Tibial artery (tissue), 4 donors: ENCODE data around the gene CD53.

Experiments used
- DNase-seq, 2 donors: peaks; one replicate each; pipeline ENCODE4 v3.0.0-alpha.2; 2019
- H3K27ac ChIP-seq, 2 donors: fragments of 200-600 bp; sonication (generic) in 1 of 2; 1 replicate in 1 of 2; 2 replicates in 1 of 2; pipeline ENCODE4 v1.5.1; 2018 to 2019; ENCODE audit warnings: mild to moderate bottlenecking in 1 of 2
- H3K27me3 ChIP-seq, 2 donors: fragments of 200-600 bp; sonication (generic) in 1 of 2; one replicate each; pipeline versions ENCODE4 v1.5.1 to v1.6.0; 2016 to 2019
- H3K36me3 ChIP-seq, 3 donors: fragments of 200-600 bp; sonication (generic) in 2 of 3; one replicate each; pipeline ENCODE4 v1.5.1; 2016 to 2019; ENCODE audit warnings: mild to moderate bottlenecking in 2 of 3
- H3K4me1 ChIP-seq, 4 donors: fragments of 200-600 bp; sonication (generic) in 2 of 4; 1 replicate in 3 of 4; 2 replicates in 1 of 4; pipeline ENCODE4 v1.5.1; 2016 to 2019
- H3K4me3 ChIP-seq, 2 donors: fragments of 200-600 bp; sonication (generic) in 1 of 2; 1 replicate in 1 of 2; 2 replicates in 1 of 2; pipeline ENCODE4 v1.5.1; 2018 to 2019; ENCODE audit warnings: mild to moderate bottlenecking in 2 of 2
- H3K9me3 ChIP-seq, 3 donors: fragments of 200-600 bp; sonication (generic) in 1 of 3; one replicate each; pipeline ENCODE4 v1.5.1; 2016 to 2019
- CTCF ChIP-seq, 2 experiments: fragments of 200-600 bp in 1 of 2; fragments of 450-650 bp in 1 of 2; IDR thresholded peaks; one replicate each; pipeline ENCODE4 v1.5.1; 2017 to 2019; ENCODE audit warnings: antibody characterized with exemption in 2 of 2, mild to moderate bottlenecking in 1 of 2, moderate library complexity in 1 of 2
- intact Hi-C: fragments of 100-400 bp; cut with DNase I; formaldehyde crosslinking; loops from one replicate; pipeline ENCODE4 v1.15.0; 2023; ENCODE audit warnings: low total_unique reads

The CD53 gene

GRCh38 chr1:110914676-110915075 lies 41.7 kb downstream of the CD53 start:
- H3K9me3 ChIP-seq = peaks cover 0 to 10% (median 4%) of the 10 kb centered on the region in 3 donors
- H3K4me1 ChIP-seq = no peaks in the 10 kb centered on the region
- TF ChIP-seq CTCF (IDR thresholded peaks at IDR 0.05) = no peak
- DNase-seq = no peak
- no peak overlapping the region for H3K4me3 ChIP-seq
- no peaks in the 10 kb centered on the region for H3K36me3 ChIP-seq
- no peaks in the 10 kb centered on the region for H3K27me3 ChIP-seq
- H3K27ac ChIP-seq = no peak overlapping the region
- intact Hi-C loops = no loop called here

- no peaks in the 10 kb centered on the region for H3K4me1 ChIP-seq
- no peak overlapping the region for H3K4me3 ChIP-seq
- H3K9me3 ChIP-seq = peaks cover 0 to 10% (median 4%) of the 10 kb centered on the region in 3 donors
- H3K36me3 ChIP-seq = no peaks in the 10 kb centered on the region
- H3K27me3 ChIP-seq = no peaks in the 10 kb centered on the region
- intact Hi-C loops = no loop called here
- H3K27ac ChIP-seq = no peak overlapping the region
- no peak for DNase-seq
- no peak for TF ChIP-seq CTCF (IDR thresholded peaks at IDR 0.05)
Measured at GRCh38 chr1:110915804-110916203, 42.9 kb downstream of the CD53 start.

- Histone ChIP-seq H3K36me3 (no peaks in the 10 kb centered on the region), H3K9me3 (peaks cover 0 to 10% (median 4%) of the 10 kb centered on the region in 3 donors), H3K27me3 (no peaks in the 10 kb centered on the region), H3K27ac (no peak overlapping the region), H3K4me1 (no peaks in the 10 kb centered on the region), H3K4me3 (no peak overlapping the region)
- no peak for TF ChIP-seq CTCF (IDR thresholded peaks at IDR 0.05)
- intact Hi-C loops = no loop called here
- DNase-seq = no peak
Measured at GRCh38 chr1:110916274-110916668, 43.3 kb downstream of the CD53 start.

- TF ChIP-seq CTCF (IDR thresholded peaks at IDR 0.05) = no peak
- intact Hi-C loops = no loop called here
- no peaks in the 10 kb centered on the region for H3K27me3 ChIP-seq
Measured at GRCh38 chr1:110916669-110917306, 43.8 kb downstream of the CD53 start.

GRCh38 chr1:110918016-110918415 lies 45.1 kb downstream of the CD53 start:
- Histone ChIP-seq H3K4me1 (no peaks in the 10 kb centered on the region), H3K27ac (no peak overlapping the region), H3K36me3 (no peaks in the 10 kb centered on the region), H3K27me3 (no peaks in the 10 kb centered on the region), H3K4me3 (no peak overlapping the region), H3K9me3 (peaks cover 0 to 2% (median 0%) of the 10 kb centered on the region in 3 donors)
- no peak for TF ChIP-seq CTCF (IDR thresholded peaks at IDR 0.05)
- DNase-seq = no peak
- intact Hi-C loops = no loop called here

More at GRCh38 chr1:110916669-110917306, 43.8 kb downstream of the CD53 start:
- Histone ChIP-seq H3K4me3 (no peak overlapping the region), H3K9me3 (peaks cover 0 to 10% (median 4%) of the 10 kb centered on the region in 3 donors), H3K27ac (no peak overlapping the region), H3K4me1 (no peaks in the 10 kb centered on the region), H3K36me3 (no peaks in the 10 kb centered on the region)
- DNase-seq = no peak
